T-helper 2 cell treated with Interferon-gamma antibody and Interleukin-4, amounts not matched to agents 5 μg/mL and 100 μg/mL, for 36 hours (primary cell): ENCODE measurements around the gene FBXW4.

Experiments used
- DNase-seq: peaks from one replicate; pipeline ENCODE4 v3.0.0; 2021; ENCODE audit warnings: low spot score
- H3K27ac Mint-ChIP-seq: one replicate; pipeline ENCODE4 v1.8.0; 2021; ENCODE audit warnings: mild to moderate bottlenecking, mixed read lengths
- H3K27me3 Mint-ChIP-seq: one replicate; pipeline ENCODE4 v1.8.0; 2021; ENCODE audit warnings: low read depth, mixed read lengths
- H3K36me3 Mint-ChIP-seq: one replicate; pipeline ENCODE4 v1.8.0; 2021; ENCODE audit warnings: low read depth, mixed read lengths
- H3K4me1 Mint-ChIP-seq: one replicate; pipeline ENCODE4 v1.8.0; 2021; ENCODE audit warnings: low read depth, mixed read lengths
- H3K4me3 Mint-ChIP-seq: one replicate; pipeline ENCODE4 v1.8.0; 2022; ENCODE audit warnings: mild to moderate bottlenecking, moderate library complexity, mixed read lengths
- H3K9me3 Mint-ChIP-seq: one replicate; pipeline ENCODE4 v1.8.0; 2021; ENCODE audit warnings: mixed read lengths

FBXW4 gene

GRCh38 chr10:101587725-101588653 lies 107.0 kb downstream of the FBXW4 start, which contains the start of the genes DPCD and POLL:
TSS of gene DPCD (plus strand) at chr10:101588321. CDS start at chr10:101588337, 16 bp downstream.
TSS of gene POLL (minus strand) at chr10:101588257. CDS start at chr10:101587360, 897 bp downstream.
- Mint-ChIP-seq H3K4me1 (peaks cover 17% of the 10 kb centered on the region), H3K27ac (peak within 1 kb of the TSS; percentile 75), H3K27me3 (no peaks in the 10 kb centered on the region), H3K4me3 (peak within 1 kb of the TSS; percentile 93), H3K9me3 (no peaks in the 10 kb centered on the region), H3K36me3 (peaks cover 5% of the 10 kb centered on the region)
- peak; percentile 88 for DNase-seq

GRCh38 chr10:101585841-101586240 lies 109.1 kb downstream of the FBXW4 start:
- H3K4me3 Mint-ChIP-seq = no peak overlapping the region

GRCh38 chr10:101580486-101581399 lies 114.2 kb downstream of the FBXW4 start:
- H3K27me3 Mint-ChIP-seq = no peaks in the 10 kb centered on the region
- no peak for DNase-seq
- H3K36me3 Mint-ChIP-seq = peaks cover 5% of the 10 kb centered on the region
- H3K4me3 Mint-ChIP-seq = no peak overlapping the region
- H3K27ac Mint-ChIP-seq = no peak overlapping the region
- no peaks in the 10 kb centered on the region for H3K9me3 Mint-ChIP-seq
- no peaks in the 10 kb centered on the region for H3K4me1 Mint-ChIP-seq

More at GRCh38 chr10:101585841-101586240, 109.1 kb downstream of the FBXW4 start:
- Mint-ChIP-seq H3K27me3 (no peaks in the 10 kb centered on the region), H3K27ac (no peak overlapping the region), H3K9me3 (no peaks in the 10 kb centered on the region), H3K4me1 (peaks cover 17% of the 10 kb centered on the region), H3K36me3 (peaks cover 5% of the 10 kb centered on the region)
- DNase-seq = no peak

- Mint-ChIP-seq H3K9me3 (no peaks in the 10 kb centered on the region), H3K36me3 (peaks cover 5% of the 10 kb centered on the region)
Observed at GRCh38 chr10:101579516-101579870, 115.5 kb downstream of the FBXW4 start.

GRCh38 chr10:101578803-101579515 lies 116.0 kb downstream of the FBXW4 start:
- no peak overlapping the region for H3K4me3 Mint-ChIP-seq
- H3K27ac Mint-ChIP-seq = no peak overlapping the region
- DNase-seq = no peak
- no peaks in the 10 kb centered on the region for H3K9me3 Mint-ChIP-seq
- no peaks in the 10 kb centered on the region for H3K4me1 Mint-ChIP-seq
- H3K36me3 Mint-ChIP-seq = peaks cover 3% of the 10 kb centered on the region
- H3K27me3 Mint-ChIP-seq = no peaks in the 10 kb centered on the region

More at GRCh38 chr10:101579516-101579870, 115.5 kb downstream of the FBXW4 start:
- no peak for DNase-seq
- Mint-ChIP-seq H3K27me3 (no peaks in the 10 kb centered on the region), H3K4me1 (no peaks in the 10 kb centered on the region), H3K4me3 (no peak overlapping the region), H3K27ac (no peak overlapping the region)

GRCh38 chr10:101578192-101578591 lies 116.8 kb downstream of the FBXW4 start:
- Mint-ChIP-seq H3K27ac (no peak overlapping the region), H3K4me3 (no peak overlapping the region), H3K4me1 (no peaks in the 10 kb centered on the region), H3K36me3 (no peaks in the 10 kb centered on the region), H3K27me3 (no peaks in the 10 kb centered on the region), H3K9me3 (no peaks in the 10 kb centered on the region)
- no peak for DNase-seq

- Mint-ChIP-seq H3K27ac (no peak overlapping the region), H3K36me3 (no peaks in the 10 kb centered on the region), H3K4me3 (no peak overlapping the region), H3K4me1 (no peaks in the 10 kb centered on the region), H3K9me3 (no peaks in the 10 kb centered on the region), H3K27me3 (no peaks in the 10 kb centered on the region)
- DNase-seq = no peak
Observed at GRCh38 chr10:101577121-101577871, 117.7 kb downstream of the FBXW4 start.

- no peaks in the 10 kb centered on the region for H3K4me1 Mint-ChIP-seq
- H3K27ac Mint-ChIP-seq = no peak overlapping the region
- no peaks in the 10 kb centered on the region for H3K27me3 Mint-ChIP-seq
- H3K36me3 Mint-ChIP-seq = no peaks in the 10 kb centered on the region
- H3K9me3 Mint-ChIP-seq = no peaks in the 10 kb centered on the region
- H3K4me3 Mint-ChIP-seq = no peak overlapping the region
- DNase-seq = no peak
Observed at GRCh38 chr10:101576211-101576863, 118.6 kb downstream of the FBXW4 start.

GRCh38 chr10:101575580-101576210 lies 119.3 kb downstream of the FBXW4 start:
- no peaks in the 10 kb centered on the region for H3K4me1 Mint-ChIP-seq

GRCh38 chr10:101575091-101575490 lies 119.9 kb downstream of the FBXW4 start:
- Mint-ChIP-seq H3K27me3 (no peaks in the 10 kb centered on the region), H3K4me3 (no peak overlapping the region), H3K4me1 (no peaks in the 10 kb centered on the region)

More at GRCh38 chr10:101575580-101576210, 119.3 kb downstream of the FBXW4 start:
- Mint-ChIP-seq H3K27ac (no peak overlapping the region), H3K9me3 (no peaks in the 10 kb centered on the region), H3K27me3 (no peaks in the 10 kb centered on the region), H3K36me3 (no peaks in the 10 kb centered on the region), H3K4me3 (no peak overlapping the region)
- DNase-seq = no peak

GRCh38 chr10:101573885-101574753 lies 120.9 kb downstream of the FBXW4 start:
- Mint-ChIP-seq H3K4me3 (no peak overlapping the region), H3K9me3 (no peaks in the 10 kb centered on the region), H3K36me3 (no peaks in the 10 kb centered on the region), H3K27ac (no peak overlapping the region), H3K4me1 (peaks cover 3% of the 10 kb centered on the region), H3K27me3 (peaks cover 9% of the 10 kb centered on the region)
- DNase-seq = no peak

More at GRCh38 chr10:101575091-101575490, 119.9 kb downstream of the FBXW4 start:
- no peak for DNase-seq
- Mint-ChIP-seq H3K27ac (no peak overlapping the region), H3K9me3 (no peaks in the 10 kb centered on the region), H3K36me3 (no peaks in the 10 kb centered on the region)
